ENCODE measurements around the gene GATA3.

DNA sequence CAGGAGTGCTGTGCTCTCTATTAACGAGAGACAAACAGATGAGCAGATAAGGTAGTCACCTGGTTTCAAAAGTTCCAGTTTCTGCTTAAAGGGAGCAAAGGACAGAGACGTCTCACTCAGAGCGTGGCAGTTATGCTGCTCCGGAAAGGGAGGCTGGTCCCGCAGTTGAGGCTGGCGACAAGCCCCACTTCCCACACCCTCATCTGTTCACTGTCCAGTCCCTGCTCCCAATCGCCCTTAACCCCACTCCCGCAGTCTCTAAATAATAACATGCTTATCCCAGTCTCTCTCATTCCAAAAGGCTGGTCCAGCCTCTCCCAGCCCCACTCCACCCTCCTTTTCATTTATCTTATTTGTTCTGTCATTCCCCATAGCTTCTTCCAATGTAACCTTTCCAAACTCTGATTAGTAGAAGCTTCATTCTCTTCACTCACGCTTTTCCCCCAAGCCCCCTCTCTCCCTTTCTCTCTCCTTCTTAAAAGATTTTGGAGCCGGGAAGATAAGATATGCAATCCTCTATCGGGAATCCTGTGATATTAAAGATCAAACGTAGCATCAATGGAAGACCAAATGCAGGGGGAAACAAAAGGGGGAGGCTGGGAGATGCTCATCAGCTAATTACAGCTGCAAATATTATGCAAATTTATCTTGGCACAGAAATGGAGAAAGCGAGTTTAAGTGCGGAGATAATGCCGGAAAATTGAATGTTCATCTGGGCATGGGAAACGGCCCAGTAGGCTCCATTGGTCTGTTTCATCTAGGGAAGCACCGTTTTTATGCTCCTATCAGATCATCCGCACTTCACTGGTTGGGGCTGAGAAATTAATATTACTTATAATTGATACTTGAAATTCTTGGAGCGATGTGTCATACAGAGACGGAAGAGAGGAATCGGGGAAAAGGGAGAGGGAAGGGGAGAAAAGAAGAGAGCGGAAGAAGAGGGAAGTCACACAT lies 16.3 kb upstream of the GATA3 start:
- TF ChIP-seq CTCF (IDR thresholded peaks at IDR 0.05; ENCODE audit: insufficient read depth, low read depth, low read length) (no peak), EZH2 (IDR thresholded peaks at IDR 0.05; ENCODE audit: insufficient read depth, low read length) (peak; percentile 56)
